K562 (cell line): ENCODE data around the gene CDH12.

Source experiments
- EGR1 ChIP-seq: fragments of 450-650 bp; conservative IDR thresholded peaks from 2 replicates; pipeline ENCODE4 v1.6.1; 2017; ENCODE audit warnings: mild to moderate bottlenecking
- FOXM1 ChIP-seq, 2 experiments: fragments of 450-650 bp in 1 of 2; sonication (generic) in 1 of 2; formaldehyde crosslinking in 1 of 2; IDR thresholded peaks; 2 replicates each; pipeline versions ENCODE4 v1.6.1 to v1.9.0; 2017 to 2022; ENCODE audit warnings: low read depth in 2 of 2, mild to moderate bottlenecking in 2 of 2, missing genetic modification reagents in 1 of 2, moderate library complexity in 1 of 2
- TAF9B ChIP-seq: fragments of 450-650 bp; IDR thresholded peaks from 2 replicates; pipeline ENCODE4 v1.6.1; 2018; ENCODE audit warnings: mild to moderate bottlenecking; ENCODE audit not compliant: partially characterized antibody

DNA sequence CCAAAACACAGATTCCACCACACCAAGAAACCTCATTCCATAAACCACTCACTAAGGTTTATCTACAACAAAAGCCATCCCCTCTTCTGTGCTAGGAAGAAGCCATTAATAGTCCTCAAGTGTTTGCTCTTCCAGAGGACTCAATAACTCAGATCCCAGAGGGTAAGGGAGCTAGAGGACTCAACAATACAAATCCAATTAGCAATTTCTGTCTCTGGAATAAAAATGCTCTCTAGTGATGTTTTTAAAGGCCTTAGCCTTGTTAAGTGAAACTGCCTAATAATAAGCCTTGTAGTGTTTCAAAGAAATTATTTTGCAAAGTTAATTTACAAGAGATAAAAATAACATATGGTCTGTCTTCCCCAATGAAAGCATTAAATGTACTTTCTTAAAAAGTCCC is 942.4 kb downstream of the CDH12 start:
- TF ChIP-seq TAF9B = no peak
- TF ChIP-seq EGR1 = no peak
- no peak for TF ChIP-seq FOXM1 (IDR thresholded peaks at IDR 0.05; ENCODE audit: low read depth)
- no peak for TF ChIP-seq FOXM1 (CRISPR knock-in tag; IDR thresholded peaks at IDR 0.05; ENCODE audit: low read depth)
